HuH-7.5 (cell line): ENCODE measurements around the gene TMPRSS4.

ENCODE experiments used
- DNase-seq: peaks from one replicate; pipeline ENCODE4 v3.0.0; 2011; ENCODE audit warnings: low spot score

Gene TMPRSS4

GRCh38 chr11:118153976-118154375, 77.1 kb downstream of the TMPRSS4 start:
- no peak for DNase-seq

GRCh38 chr11:118154641-118155040, 77.8 kb downstream of the TMPRSS4 start:
- no peak for DNase-seq

- DNase-seq = no peak
Measured at GRCh38 chr11:118155776-118156530, 79.1 kb downstream of the TMPRSS4 start.

GRCh38 chr11:118156531-118157185, 79.8 kb downstream of the TMPRSS4 start:
- DNase-seq = peak; percentile 49

GRCh38 chr11:118157186-118157895, 80.5 kb downstream of the TMPRSS4 start:
- DNase-seq = no peak

GRCh38 chr11:118161786-118162185, 84.9 kb downstream of the TMPRSS4 start:
- DNase-seq = no peak

GRCh38 chr11:118162846-118163245, 86.0 kb downstream of the TMPRSS4 start:
- DNase-seq = no peak

- no peak for DNase-seq
Measured at GRCh38 chr11:118163494-118163893, 86.6 kb downstream of the TMPRSS4 start.

GRCh38 chr11:118164885-118165284, 88.0 kb downstream of the TMPRSS4 start:
- no peak for DNase-seq

- DNase-seq = no peak
Measured at GRCh38 chr11:118166641-118167040, 89.8 kb downstream of the TMPRSS4 start.

GRCh38 chr11:118167253-118167652, 90.4 kb downstream of the TMPRSS4 start:
- no peak for DNase-seq

- no peak for DNase-seq
Measured at GRCh38 chr11:118167906-118168305, 91.0 kb downstream of the TMPRSS4 start.

GRCh38 chr11:118168316-118168715, 91.4 kb downstream of the TMPRSS4 start:
- DNase-seq = no peak

- no peak for DNase-seq
Measured at GRCh38 chr11:118168751-118169150, 91.9 kb downstream of the TMPRSS4 start.

- no peak for DNase-seq
Measured at GRCh38 chr11:118169300-118170140, 92.6 kb downstream of the TMPRSS4 start.

GRCh38 chr11:118170231-118170630, 93.4 kb downstream of the TMPRSS4 start:
- DNase-seq = no peak

GRCh38 chr11:118170882-118171268, 94.0 kb downstream of the TMPRSS4 start:
- DNase-seq = no peak
